B cell (primary cell): ENCODE data around the gene FGFR2. TPM values are rescaled to one million over a fixed set of nuclear protein-coding genes. Genes with fewer than 3 reads are reported as not detected.

Experiments
- ATAC-seq: fragments of 200-7000 bp; cut with Tn5 transposase; one replicate; pipeline ENCODE4 v1.10.0; 2021; ENCODE audit warnings: low read depth, mild to moderate bottlenecking, moderate number of reproducible peaks, moderate library complexity
- CTCF ChIA-PET: fragments of 350-600 bp; sonication (Branson Sonifier 250); formaldehyde crosslinking; loops from one replicate; lab custom pipeline; 2021; ENCODE audit warnings: antibody characterized with exemption, inconsistent platforms; lab: Charles Lee
- POLR2A ChIA-PET: fragments of 350-600 bp; sonication (Branson Sonifier 250); formaldehyde crosslinking; loops from one replicate; lab custom pipeline; 2021; ENCODE audit warnings: antibody characterized with exemption; lab: Charles Lee
- DNase-seq: peaks from one replicate; pipeline ENCODE4 v3.0.0; 2013
- H2AFZ ChIP-seq: 2 replicates; pipeline ENCODE4 v1.6.1; 2012; ENCODE audit warnings: mild to moderate bottlenecking, low read depth, low read length; ENCODE audit not compliant: insufficient read depth, poor library complexity, severe bottlenecking
- H3K27ac ChIP-seq, 2 donors: 1 replicate in 1 of 2; 2 replicates in 1 of 2; pipeline ENCODE4 v1.5.1; 2012 to 2013; ENCODE audit warnings: low read length in 2 of 2, mild to moderate bottlenecking in 2 of 2, moderate library complexity in 1 of 2
- H3K27me3 ChIP-seq, 4 experiments: fragments of 200-600 bp in 1 of 4; sonication (generic) in 1 of 4; replicated peaks in 1 of 4; 1 replicate in 2 of 4; 2 replicates in 2 of 4; pipeline versions ENCODE4 v1.6.1 to v1.7.0; 2013 to 2016; ENCODE audit warnings: low read length in 3 of 4, mild to moderate bottlenecking in 2 of 4, mixed read lengths in 1 of 4, moderate library complexity in 1 of 4; ENCODE audit not compliant: insufficient read depth in 4 of 4, control insufficient read depth in 3 of 4; ENCODE audit errors: control extremely low read depth in 1 of 4
- H3K36me3 ChIP-seq, 2 experiments: replicated peaks in 1 of 2; 1 replicate in 1 of 2; 2 replicates in 1 of 2; pipeline versions ENCODE4 v1.6.1 to v1.7.1; 2013; ENCODE audit warnings: low read length in 1 of 2; ENCODE audit not compliant: insufficient read depth in 2 of 2, control insufficient read depth in 1 of 2; ENCODE audit errors: control extremely low read depth in 1 of 2, extremely low read depth in 1 of 2
- H3K4me1 ChIP-seq, 2 donors: fragments of 200-600 bp in 1 of 2; sonication (generic) in 1 of 2; 1 replicate in 1 of 2; 2 replicates in 1 of 2; pipeline versions ENCODE4 v1.5.1 to v1.6.1; 2013 to 2017; ENCODE audit warnings: low read length in 2 of 2; ENCODE audit not compliant: control insufficient read depth in 2 of 2, insufficient read depth in 2 of 2
- H3K4me2 ChIP-seq: replicated peaks from 2 replicates; pipeline ENCODE3; 2012; ENCODE audit warnings: mild to moderate bottlenecking, low read depth, low read length; ENCODE audit not compliant: poor library complexity, severe bottlenecking
- H3K4me3 ChIP-seq, 5 experiments: fragments of 200-600 bp in 1 of 5; sonication (generic) in 1 of 5; 1 replicate in 3 of 5; 2 replicates in 2 of 5; pipeline versions ENCODE4 v1.5.1 to v1.7.0; 2011 to 2016; ENCODE audit warnings: low read length in 4 of 5, mild to moderate bottlenecking in 4 of 5, low read depth in 2 of 5, control low read depth in 1 of 5, moderate library complexity in 1 of 5; ENCODE audit not compliant: insufficient read depth in 1 of 5; ENCODE audit errors: control extremely low read depth in 1 of 5, extremely low read depth in 1 of 5
- H3K79me2 ChIP-seq: fragments of 200-600 bp; sonication (generic); one replicate; pipeline ENCODE4 v1.6.0; 2016; ENCODE audit warnings: low read length; ENCODE audit not compliant: control insufficient read depth, insufficient read depth
- H3K9ac ChIP-seq: fragments of 200-600 bp; sonication (generic); 2 replicates; pipeline ENCODE4 v1.6.1; 2017; ENCODE audit warnings: mild to moderate bottlenecking, low read length, moderate library complexity
- H3K9me3 ChIP-seq, 3 donors: one replicate each; pipeline versions ENCODE4 v1.6.1 to v1.7.1; 2013; ENCODE audit warnings: low read length in 2 of 3; ENCODE audit not compliant: control insufficient read depth in 2 of 3, insufficient read depth in 1 of 3; ENCODE audit errors: control extremely low read depth in 1 of 3
- H4K20me1 ChIP-seq: 2 replicates; pipeline ENCODE4 v1.6.0; 2012; ENCODE audit warnings: mild to moderate bottlenecking, low read length; ENCODE audit not compliant: insufficient read depth, control insufficient read depth, poor library complexity, severe bottlenecking
- H3K27ac Mint-ChIP-seq: one replicate; pipeline ENCODE4 v1.8.0; 2021; ENCODE audit warnings: mixed read lengths
- H3K27me3 Mint-ChIP-seq: one replicate; pipeline ENCODE4 v1.8.0; 2021; ENCODE audit warnings: mixed read lengths
- H3K4me1 Mint-ChIP-seq: one replicate; pipeline ENCODE4 v1.8.0; 2021; ENCODE audit warnings: mixed read lengths
- H3K4me3 Mint-ChIP-seq: one replicate; pipeline ENCODE4 v1.8.0; 2021; ENCODE audit warnings: mixed read lengths
- H3K9me3 Mint-ChIP-seq: one replicate; pipeline ENCODE4 v1.8.0; 2022; ENCODE audit warnings: mixed read lengths; ENCODE audit not compliant: insufficient read depth
- EZH2 ChIP-seq: IDR thresholded peaks from 2 replicates; pipeline ENCODE4 v1.6.1; 2012; ENCODE audit warnings: borderline replicate concordance, low read depth, mild to moderate bottlenecking, moderate library complexity, low read length; ENCODE audit not compliant: insufficient read depth, poor library complexity, severe bottlenecking
- WGBS: methylation state at CpG from one replicate; pipeline ENCODE4 v1.1.5; 2013; ENCODE audit warnings: missing lambda C conversion rate; ENCODE audit not compliant: insufficient coverage; 5-methylcytosine and 5-hydroxymethylcytosine counted together
- intact Hi-C: fragments of 100-400 bp; cut with micrococcal nuclease; formaldehyde crosslinking; loops from one replicate; pipeline ENCODE4 v1.10.0; 2022
- polyA plus RNA-seq: library from polyadenylated mRNA; depleted of rRNA; stranded (reverse); fragments of >200 nt; gene quantifications from 2 replicates; pipeline ENCODE4 v1.2.3, GENCODE V29; 2012
- total RNA-seq, 2 donors: library from RNA; stranded (reverse); fragments of 120-200 nt in 1 of 2; gene quantifications; 1 replicate in 1 of 2; 2 replicates in 1 of 2; pipeline versions ENCODE4 v1.2.3 to v1.2.4, GENCODE V29; 2013 to 2022
- TF ChIP-seq, protein P1 (sequence below): fragments of 200-600 bp; IDR thresholded peaks from one replicate; pipeline ENCODE4 v1.8.0; 2022; ENCODE audit warnings: antibody characterized with exemption, mild to moderate bottlenecking

Gene FGFR2
- total and polyA plus RNA-seq, 2 donors (not counting 1 experiment from before 2014, with no cell fraction given), result not detected

- Mint-ChIP-seq H3K27me3 (peaks cover 3% of the 10 kb centered on the region), H3K4me3 (no peak overlapping the region), H3K4me1 (no peaks in the 10 kb centered on the region), H3K9me3 (no peaks in the 10 kb centered on the region), H3K27ac (no peak overlapping the region)
- ATAC-seq (no peak), DNase-seq (no peak)
- Histone ChIP-seq H2AFZ (no peak overlapping the region), H3K4me3 (no peak overlapping the region), H3K27me3 (no peaks in the 10 kb centered on the region), H4K20me1 (no peaks in the 10 kb centered on the region), H3K4me1 (no peaks in the 10 kb centered on the region), H3K79me2 (no peaks in the 10 kb centered on the region), H3K4me2 (no peak overlapping the region), H3K9me3 (peaks cover 0 to 6% (median 0%) of the 10 kb centered on the region in 3 donors), H3K36me3 (no peaks in the 10 kb centered on the region), H3K9ac (no peak overlapping the region), H3K27ac (no peak overlapping the region)
- TF ChIP-seq, protein P1, sequence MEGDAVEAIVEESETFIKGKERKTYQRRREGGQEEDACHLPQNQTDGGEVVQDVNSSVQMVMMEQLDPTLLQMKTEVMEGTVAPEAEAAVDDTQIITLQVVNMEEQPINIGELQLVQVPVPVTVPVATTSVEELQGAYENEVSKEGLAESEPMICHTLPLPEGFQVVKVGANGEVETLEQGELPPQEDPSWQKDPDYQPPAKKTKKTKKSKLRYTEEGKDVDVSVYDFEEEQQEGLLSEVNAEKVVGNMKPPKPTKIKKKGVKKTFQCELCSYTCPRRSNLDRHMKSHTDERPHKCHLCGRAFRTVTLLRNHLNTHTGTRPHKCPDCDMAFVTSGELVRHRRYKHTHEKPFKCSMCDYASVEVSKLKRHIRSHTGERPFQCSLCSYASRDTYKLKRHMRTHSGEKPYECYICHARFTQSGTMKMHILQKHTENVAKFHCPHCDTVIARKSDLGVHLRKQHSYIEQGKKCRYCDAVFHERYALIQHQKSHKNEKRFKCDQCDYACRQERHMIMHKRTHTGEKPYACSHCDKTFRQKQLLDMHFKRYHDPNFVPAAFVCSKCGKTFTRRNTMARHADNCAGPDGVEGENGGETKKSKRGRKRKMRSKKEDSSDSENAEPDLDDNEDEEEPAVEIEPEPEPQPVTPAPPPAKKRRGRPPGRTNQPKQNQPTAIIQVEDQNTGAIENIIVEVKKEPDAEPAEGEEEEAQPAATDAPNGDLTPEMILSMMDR, result no peak
- no peak for TF ChIP-seq EZH2
- ChIA-PET CTCF (no interaction called here), POLR2A (no interaction called here)
- 79% methylated on average over 8 of the region's 8 CpGs for WGBS
- intact Hi-C loops, result no loop called here
Observed at GRCh38 chr10:121577568-121577967, 20.7 kb downstream of the FGFR2 start.

GRCh38 chr10:121576139-121576538, 22.1 kb downstream of the FGFR2 start:
- Histone ChIP-seq H3K4me1 (no peaks in the 10 kb centered on the region), H3K4me3 (no peak overlapping the region), H3K9me3 (peaks cover 0 to 6% (median 0%) of the 10 kb centered on the region in 3 donors), H4K20me1 (no peaks in the 10 kb centered on the region), H3K36me3 (no peaks in the 10 kb centered on the region), H3K27ac (no peak overlapping the region), H3K9ac (no peak overlapping the region), H3K4me2 (no peak overlapping the region), H2AFZ (no peak overlapping the region), H3K79me2 (no peaks in the 10 kb centered on the region), H3K27me3 (no peaks in the 10 kb centered on the region)
- no peaks in the 10 kb centered on the region for H3K9me3 Mint-ChIP-seq
- DNase-seq, result no peak
- H3K27me3 Mint-ChIP-seq, result peaks cover 3% of the 10 kb centered on the region
- intact Hi-C loops, result no loop called here
- no peak for TF ChIP-seq EZH2
- TF ChIP-seq, protein P1, result no peak
- 98% methylated on average over 6 of the region's 10 CpGs for WGBS
- no peak for ATAC-seq
- POLR2A ChIA-PET, result no interaction called here
- no peak overlapping the region for H3K4me3 Mint-ChIP-seq
- no peak overlapping the region for H3K27ac Mint-ChIP-seq
- CTCF ChIA-PET, result no interaction called here
- H3K4me1 Mint-ChIP-seq, result no peaks in the 10 kb centered on the region
